ENCODE data around the gene TBC1D5. TPM values are rescaled to one million over a fixed set of nuclear protein-coding genes. Genes with fewer than 3 reads are reported as not detected.

Gene TBC1D5
- total and polyA plus RNA-seq, 2 of the 8 experiments (the other 6 are each of a cell fraction or from before 2014, with no cell fraction given): 11.0 to 22.9 TPM

DNA sequence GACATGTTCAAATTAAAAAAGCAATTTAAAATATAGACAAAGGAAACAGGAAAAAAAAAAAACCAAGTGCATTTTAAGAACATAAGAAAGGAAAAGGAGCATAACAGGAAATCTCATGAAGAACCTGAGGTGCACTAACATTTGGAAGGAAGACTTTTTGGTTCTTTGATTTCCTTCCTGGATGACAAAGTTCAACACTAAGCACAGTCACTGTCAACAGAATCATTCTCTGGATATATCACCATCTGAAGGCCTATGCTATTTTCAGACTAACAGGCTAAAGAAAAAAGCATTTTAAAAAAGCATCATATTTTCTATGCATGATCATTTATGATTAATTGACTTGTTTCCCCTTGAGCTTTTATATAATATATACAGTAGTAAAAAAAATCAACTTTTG is 508.0 kb downstream of the TBC1D5 start (continued):
- TF ChIP-seq CTBP2 (IDR thresholded peaks at IDR 0.05; ENCODE audit: borderline replicate concordance, insufficient read depth, insufficient read length, low read length) (no peak), CBX5 (IDR thresholded peaks at IDR 0.05; ENCODE audit: low read depth, low read length) (no peak), SRF (IDR thresholded peaks at IDR 0.05; ENCODE audit: low read depth, low read length) (no peak), FOSL1 (IDR thresholded peaks at IDR 0.05; ENCODE audit: insufficient read depth, low read depth, low read length) (no peak)
